HAP-1 (cell line): ENCODE results near the gene TDRD5.
A peak's percentile ranks its signal among the peaks of the same experiment; 100 is the strongest.

Experiments
- DNase-seq, 2 experiments: peaks; one replicate each; pipeline ENCODE4 v3.0.0-alpha.2; 2016 to 2020; ENCODE audit warnings: low spot score in 2 of 2
- H3K27me3 ChIP-seq: fragments of 250-450 bp; sonication (Bioruptor Pico); 2 replicates; pipeline ENCODE4 v1.5.1; 2020; ENCODE audit warnings: low read depth, mild to moderate bottlenecking, moderate library complexity
- H3K36me3 ChIP-seq: fragments of 250-450 bp; sonication (Bioruptor Pico); replicated peaks from 2 replicates; pipeline ENCODE4 v1.5.1; 2020; ENCODE audit warnings: mild to moderate bottlenecking
- H3K4me1 ChIP-seq: fragments of 250-450 bp; sonication (Bioruptor Pico); 2 replicates; pipeline ENCODE4 v1.5.1; 2020; ENCODE audit warnings: mild to moderate bottlenecking
- H3K4me3 ChIP-seq: fragments of 250-450 bp; sonication (Bioruptor Pico); 2 replicates; pipeline ENCODE4 v1.5.1; 2020; ENCODE audit warnings: mild to moderate bottlenecking, moderate library complexity
- H3K9me3 ChIP-seq: fragments of 250-450 bp; sonication (Bioruptor Pico); 2 replicates; pipeline ENCODE4 v1.5.1; 2020; ENCODE audit warnings: mild to moderate bottlenecking, moderate library complexity
- in situ Hi-C: fragments of 300-500 bp; cut with MboI; formaldehyde crosslinking; loops from 3 replicates; pipeline ENCODE4 v1.14.3; 2020; ENCODE audit warnings: low sequenced_read_pairs, inconsistent platforms, mixed read lengths

Gene TDRD5

GRCh38 chr1:179587336-179587735, 4.3 kb upstream of the TDRD5 start:
- no peaks in the 10 kb centered on the region for H3K27me3 ChIP-seq
- no peaks in the 10 kb centered on the region for H3K9me3 ChIP-seq
- no peaks in the 10 kb centered on the region for H3K36me3 ChIP-seq
- DNase-seq, result no peak
- no peak overlapping the region for H3K4me3 ChIP-seq
- in situ Hi-C loops, result no loop called here
- H3K4me1 ChIP-seq, result no peaks in the 10 kb centered on the region

DNA sequence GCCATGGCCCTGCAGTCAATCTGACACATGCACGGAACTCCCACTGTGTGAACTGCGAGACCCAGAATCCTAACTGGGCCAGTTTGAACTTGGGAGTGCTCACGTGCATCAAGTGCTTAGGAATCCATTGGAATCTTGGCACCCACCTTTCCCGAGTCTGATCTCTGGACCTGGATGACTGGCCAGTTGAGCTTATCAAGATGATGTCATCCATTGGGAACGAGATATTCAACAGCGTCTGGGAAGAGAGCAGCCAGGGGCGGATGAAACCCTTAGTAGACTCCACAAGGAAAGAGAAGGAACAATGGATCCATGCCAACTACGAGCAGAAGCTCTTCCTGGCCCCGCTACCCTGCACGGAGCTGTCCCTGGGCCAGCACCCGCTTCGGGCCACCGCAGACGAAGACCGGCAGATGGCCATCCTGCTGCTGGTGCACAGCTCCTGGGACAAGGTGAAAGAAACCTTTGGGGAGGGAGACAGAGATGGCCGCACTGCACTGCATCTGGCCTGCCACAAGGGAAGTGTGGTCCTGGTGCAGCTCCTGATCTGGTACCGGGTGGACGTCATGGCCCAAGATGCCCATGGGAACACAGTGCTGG, 3.1 kb upstream of the TDRD5 start:
- H3K4me3 ChIP-seq, result no peak overlapping the region
- no peaks in the 10 kb centered on the region for H3K36me3 ChIP-seq
- H3K9me3 ChIP-seq, result no peaks in the 10 kb centered on the region
- DNase-seq, result no peak
- no peaks in the 10 kb centered on the region for H3K27me3 ChIP-seq
- in situ Hi-C loops, result no loop called here
- H3K4me1 ChIP-seq, result no peaks in the 10 kb centered on the region

- H3K27me3 ChIP-seq, result no peaks in the 10 kb centered on the region
- no peaks in the 10 kb centered on the region for H3K9me3 ChIP-seq
- no peak for DNase-seq
- H3K36me3 ChIP-seq, result no peaks in the 10 kb centered on the region
- in situ Hi-C loops, result no loop called here
- H3K4me3 ChIP-seq, result no peak overlapping the region
- no peaks in the 10 kb centered on the region for H3K4me1 ChIP-seq
Observed at GRCh38 chr1:179589509-179589908, 2.1 kb upstream of the TDRD5 start.

GRCh38 chr1:179590671-179591070, 961 bp upstream of the TDRD5 start:
- 0 out of 2 replicates have a peak, but pooled peaks cover under 1% of the 10 kb centered on the region for H3K27me3 ChIP-seq
- H3K4me3 ChIP-seq, result no peak overlapping the region
- no peaks in the 10 kb centered on the region for H3K4me1 ChIP-seq
- no peak for DNase-seq
- in situ Hi-C loops, result no loop called here
- H3K9me3 ChIP-seq, result no peaks in the 10 kb centered on the region
- no peaks in the 10 kb centered on the region for H3K36me3 ChIP-seq

DNA sequence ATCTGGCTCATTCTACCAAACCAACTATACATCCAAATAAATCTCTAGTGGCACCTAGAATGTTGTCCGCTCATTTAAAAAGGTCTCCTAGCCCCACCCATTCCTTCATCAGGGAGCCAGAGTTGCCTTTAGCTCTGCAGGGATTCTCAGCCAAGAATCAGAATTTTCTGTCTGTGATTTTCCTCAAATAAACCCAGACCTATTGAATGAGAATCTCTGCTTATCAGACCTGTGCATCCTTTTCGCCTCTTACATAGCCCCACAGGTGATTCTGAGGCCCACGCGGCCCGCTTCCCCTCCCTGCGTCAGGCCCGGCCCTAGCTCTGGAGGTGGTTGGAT, 410 bp upstream of the TDRD5 start:
- Histone ChIP-seq H3K36me3 (no peaks in the 10 kb centered on the region), H3K9me3 (no peaks in the 10 kb centered on the region), H3K27me3 (0 out of 2 replicates have a peak, but pooled peaks cover 2% of the 10 kb centered on the region), H3K4me3 (no peak overlapping the region), H3K4me1 (no peaks in the 10 kb centered on the region)
- in situ Hi-C loops, result no loop called here
- no peak for DNase-seq

DNA sequence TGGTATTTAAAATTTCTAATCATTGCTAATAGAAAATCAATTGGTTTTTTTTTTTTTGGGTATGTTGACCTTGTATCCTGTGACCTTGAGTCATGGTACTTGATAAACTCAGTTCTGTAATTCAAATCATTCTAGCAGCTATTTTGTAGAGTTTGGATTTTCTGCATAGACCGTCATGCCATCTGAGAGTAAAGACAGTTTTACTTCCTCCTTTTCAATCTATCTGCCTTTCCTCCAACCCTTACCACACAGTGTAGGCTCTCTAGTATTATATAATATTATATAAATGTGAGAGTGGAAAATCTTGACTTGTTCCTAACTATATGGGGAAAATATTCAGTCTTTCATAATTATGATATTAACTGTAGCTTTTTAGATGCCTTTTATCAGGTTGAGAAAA, 7.0 kb downstream of the TDRD5 start:
- DNase-seq, result no peak
- H3K27me3 ChIP-seq, result 0 out of 2 replicates have a peak, but pooled peaks cover 2% of the 10 kb centered on the region
- in situ Hi-C loops, result no loop called here

DNA sequence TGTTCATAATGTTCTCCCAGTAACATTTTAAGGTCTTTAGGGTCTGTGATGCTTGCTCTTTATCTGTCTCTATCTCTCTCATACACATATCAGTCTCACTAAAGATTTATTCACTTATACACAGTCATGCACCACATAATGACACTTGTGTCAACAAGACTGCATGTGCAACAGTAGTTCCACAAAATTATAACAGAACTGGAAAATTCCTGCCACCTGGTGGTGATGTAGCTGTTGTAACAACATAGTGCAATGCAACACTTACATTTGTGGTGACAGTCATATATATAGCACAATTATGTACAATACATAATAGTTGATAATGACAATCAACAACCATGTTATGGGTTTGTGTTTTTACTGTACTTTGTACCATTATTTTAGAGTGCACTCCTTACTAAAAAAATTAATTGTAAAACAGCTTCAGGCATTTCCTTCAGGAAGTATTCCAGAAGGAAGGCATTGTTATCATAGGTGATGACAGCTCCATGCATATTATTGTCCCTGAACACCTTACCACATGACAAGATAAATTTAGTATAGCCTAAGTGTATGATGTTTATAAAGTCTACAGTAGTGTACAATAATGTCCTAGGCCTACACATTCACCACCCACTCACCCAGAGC, 8.1 kb downstream of the TDRD5 start:
- in situ Hi-C loops, result no loop called here
- peaks cover 2% of the 10 kb centered on the region; the same call in 1 of the 2 replicates for H3K27me3 ChIP-seq

More for the DNA sequence above, 7.0 kb downstream of the TDRD5 start:
- Histone ChIP-seq H3K4me1 (no peaks in the 10 kb centered on the region), H3K9me3 (no peaks in the 10 kb centered on the region), H3K36me3 (no peaks in the 10 kb centered on the region), H3K4me3 (no peak overlapping the region)

DNA sequence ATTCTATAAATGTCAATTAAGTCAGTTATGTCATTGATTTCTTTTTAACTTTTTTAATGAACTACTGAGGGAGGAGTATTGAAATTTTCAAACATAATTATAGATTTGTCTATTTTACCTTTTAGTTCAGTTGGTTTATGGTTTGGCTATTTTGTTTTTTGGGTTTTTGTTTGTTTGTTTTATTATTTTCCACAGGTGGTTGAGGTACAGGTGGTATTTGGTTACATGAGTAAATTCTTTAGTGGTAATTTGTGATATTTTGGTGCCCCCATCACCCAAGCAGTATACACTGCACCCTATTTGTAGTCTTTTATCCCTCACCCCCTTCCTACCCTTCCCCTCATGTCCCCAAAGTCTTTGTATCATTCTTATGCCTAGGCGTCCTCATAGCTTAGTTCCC, 9.5 kb downstream of the TDRD5 start:
- no peaks in the 10 kb centered on the region for H3K4me1 ChIP-seq
- no peaks in the 10 kb centered on the region for H3K9me3 ChIP-seq
- H3K27me3 ChIP-seq, result no peaks in the 10 kb centered on the region; the same call in 1 of the 2 replicates
- no peaks in the 10 kb centered on the region for H3K36me3 ChIP-seq
- H3K4me3 ChIP-seq, result no peak overlapping the region
- no peak for DNase-seq
- in situ Hi-C loops, result no loop called here

More for the DNA sequence above, 8.1 kb downstream of the TDRD5 start:
- Histone ChIP-seq H3K4me3 (no peak overlapping the region), H3K4me1 (no peaks in the 10 kb centered on the region), H3K36me3 (no peaks in the 10 kb centered on the region), H3K9me3 (no peaks in the 10 kb centered on the region)
- DNase-seq, result peak; percentile 29 to 55

DNA sequence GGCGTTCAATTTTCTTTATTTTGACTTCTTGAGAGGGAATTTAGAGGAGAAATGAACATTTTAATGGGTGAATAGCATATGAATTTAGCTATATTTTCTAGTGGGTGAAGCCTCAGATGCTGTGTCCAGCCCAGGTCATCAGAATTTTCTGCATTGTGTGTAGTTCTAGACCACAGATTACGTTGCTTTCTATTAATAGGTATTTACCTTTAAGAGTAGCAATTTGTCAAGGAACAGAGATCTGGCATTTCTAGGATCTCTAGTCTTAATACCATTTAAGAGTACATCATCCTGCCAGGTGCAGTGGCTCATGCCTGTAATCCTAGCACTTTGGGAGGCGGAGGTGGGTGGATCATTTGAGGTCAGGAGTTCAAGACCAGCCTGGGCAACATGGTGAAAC, 20.7 kb downstream of the TDRD5 start:
- in situ Hi-C loops, result no loop called here
- Histone ChIP-seq H3K36me3 (no peaks in the 10 kb centered on the region), H3K4me3 (no peak overlapping the region), H3K9me3 (no peaks in the 10 kb centered on the region), H3K4me1 (no peaks in the 10 kb centered on the region), H3K27me3 (peaks cover 4% of the 10 kb centered on the region; the same call in 1 of the 2 replicates)
- no peak for DNase-seq

DNA sequence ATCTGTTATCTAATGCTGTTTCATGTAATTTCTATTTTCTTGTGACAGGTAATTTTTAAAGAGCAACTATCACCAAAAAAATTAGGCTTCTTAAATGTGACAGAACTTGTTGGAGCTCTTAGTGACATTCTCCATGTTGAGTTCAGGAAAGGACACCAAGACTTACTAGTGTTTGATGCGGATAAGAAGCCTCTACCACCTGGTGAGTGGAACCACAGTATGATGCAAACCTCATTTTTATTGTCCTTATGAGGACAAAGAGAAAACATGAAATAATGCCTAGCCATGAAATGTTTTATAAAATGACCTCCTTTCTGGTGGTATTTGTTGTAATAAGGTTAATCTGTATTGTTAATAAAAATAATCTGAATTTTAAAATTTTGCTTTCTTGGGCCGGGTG, 39.1 kb downstream of the TDRD5 start:
- in situ Hi-C loops, result no loop called here
- no peaks in the 10 kb centered on the region for H3K9me3 ChIP-seq
- no peaks in the 10 kb centered on the region for H3K4me1 ChIP-seq
- no peaks in the 10 kb centered on the region for H3K36me3 ChIP-seq
- no peak overlapping the region for H3K4me3 ChIP-seq
- H3K27me3 ChIP-seq, result no peaks in the 10 kb centered on the region; the same call in 1 of the 2 replicates
- DNase-seq, result no peak

- DNase-seq, result no peak
- in situ Hi-C loops, result no loop called here
- Histone ChIP-seq H3K27me3 (no peaks in the 10 kb centered on the region; the same call in 1 of the 2 replicates), H3K36me3 (no peaks in the 10 kb centered on the region), H3K9me3 (no peaks in the 10 kb centered on the region), H3K4me1 (no peaks in the 10 kb centered on the region), H3K4me3 (no peak overlapping the region)
Observed at GRCh38 chr1:179632868-179633267, 41.2 kb downstream of the TDRD5 start.

GRCh38 chr1:179637211-179637860, 45.7 kb downstream of the TDRD5 start:
- H3K9me3 ChIP-seq, result no peaks in the 10 kb centered on the region
- H3K4me1 ChIP-seq, result no peaks in the 10 kb centered on the region
- no peak overlapping the region for H3K4me3 ChIP-seq
- in situ Hi-C loops, result no loop called here
- no peak for DNase-seq
- H3K36me3 ChIP-seq, result no peaks in the 10 kb centered on the region
- no peaks in the 10 kb centered on the region; the same call in 1 of the 2 replicates for H3K27me3 ChIP-seq

- H3K36me3 ChIP-seq, result no peaks in the 10 kb centered on the region
- no peak overlapping the region for H3K4me3 ChIP-seq
- DNase-seq, result no peak
- in situ Hi-C loops, result no loop called here
- no peaks in the 10 kb centered on the region for H3K9me3 ChIP-seq
- no peaks in the 10 kb centered on the region for H3K4me1 ChIP-seq
- no peaks in the 10 kb centered on the region for H3K27me3 ChIP-seq
Observed at GRCh38 chr1:179661018-179661417, 69.4 kb downstream of the TDRD5 start.

DNA sequence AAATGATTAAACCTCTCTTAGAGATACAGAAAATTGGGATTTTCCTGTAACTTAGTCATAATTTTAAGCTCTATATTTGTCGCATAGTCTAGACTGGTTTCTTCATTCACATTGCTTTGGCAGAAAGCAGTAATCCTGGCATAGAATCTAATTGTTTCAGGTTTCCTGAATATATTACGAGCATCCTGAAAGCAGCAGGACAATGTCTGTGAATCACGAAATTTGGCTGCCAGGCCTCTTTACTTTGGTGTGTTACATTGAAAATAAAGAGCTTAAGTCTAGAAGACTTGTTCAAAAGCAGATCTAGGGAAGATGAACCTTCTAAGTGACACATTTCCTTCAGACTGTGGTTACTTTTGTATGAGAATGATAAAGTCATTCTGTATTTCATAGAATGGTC, 72.2 kb downstream of the TDRD5 start:
- no peaks in the 10 kb centered on the region for H3K4me1 ChIP-seq
- in situ Hi-C loops, result no loop called here
- no peak for DNase-seq
- H3K9me3 ChIP-seq, result no peaks in the 10 kb centered on the region
- H3K36me3 ChIP-seq, result no peaks in the 10 kb centered on the region
- H3K4me3 ChIP-seq, result no peak overlapping the region
- H3K27me3 ChIP-seq, result no peaks in the 10 kb centered on the region
